Measurements from ENCODE around the gene ASB6.
"Not testable (repeated sequence)": the region's sequence is repeated elsewhere in the genome, so short reads cannot be mapped to it uniquely, and the experiment has no call there.

DNA sequence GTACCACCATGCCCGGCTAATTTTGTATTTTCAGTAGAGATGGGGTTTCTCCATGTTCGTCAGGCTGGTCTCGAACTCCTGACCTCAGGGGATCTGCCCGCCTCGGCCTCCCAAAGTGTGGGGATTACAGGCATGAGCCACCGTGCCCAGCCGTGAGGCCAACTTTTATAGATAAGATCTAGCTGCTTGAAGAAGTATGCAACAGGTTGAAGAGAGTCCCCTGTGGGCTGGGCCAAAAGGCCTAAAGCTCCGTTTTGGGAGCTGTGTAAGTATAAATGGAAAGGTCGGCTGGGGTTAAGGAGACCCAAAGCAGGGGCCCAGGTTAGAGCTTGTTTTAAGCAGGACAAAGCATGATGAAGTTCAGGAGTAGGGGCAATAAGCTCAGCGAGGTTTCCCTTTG, 49.2 kb downstream of the ASB6 start:
- TF ChIP-seq, protein P1, sequence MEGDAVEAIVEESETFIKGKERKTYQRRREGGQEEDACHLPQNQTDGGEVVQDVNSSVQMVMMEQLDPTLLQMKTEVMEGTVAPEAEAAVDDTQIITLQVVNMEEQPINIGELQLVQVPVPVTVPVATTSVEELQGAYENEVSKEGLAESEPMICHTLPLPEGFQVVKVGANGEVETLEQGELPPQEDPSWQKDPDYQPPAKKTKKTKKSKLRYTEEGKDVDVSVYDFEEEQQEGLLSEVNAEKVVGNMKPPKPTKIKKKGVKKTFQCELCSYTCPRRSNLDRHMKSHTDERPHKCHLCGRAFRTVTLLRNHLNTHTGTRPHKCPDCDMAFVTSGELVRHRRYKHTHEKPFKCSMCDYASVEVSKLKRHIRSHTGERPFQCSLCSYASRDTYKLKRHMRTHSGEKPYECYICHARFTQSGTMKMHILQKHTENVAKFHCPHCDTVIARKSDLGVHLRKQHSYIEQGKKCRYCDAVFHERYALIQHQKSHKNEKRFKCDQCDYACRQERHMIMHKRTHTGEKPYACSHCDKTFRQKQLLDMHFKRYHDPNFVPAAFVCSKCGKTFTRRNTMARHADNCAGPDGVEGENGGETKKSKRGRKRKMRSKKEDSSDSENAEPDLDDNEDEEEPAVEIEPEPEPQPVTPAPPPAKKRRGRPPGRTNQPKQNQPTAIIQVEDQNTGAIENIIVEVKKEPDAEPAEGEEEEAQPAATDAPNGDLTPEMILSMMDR (IDR thresholded peaks at IDR 0.05): not testable (repeated sequence)
- TF ChIP-seq POLR2A (IDR thresholded peaks at IDR 0.05; ENCODE audit: low read depth); POLR2AphosphoS5 (IDR thresholded peaks at IDR 0.05); EP300 (IDR thresholded peaks at IDR 0.05): not testable (repeated sequence)
